ENCODE results near the gene PELI2.

DNA sequence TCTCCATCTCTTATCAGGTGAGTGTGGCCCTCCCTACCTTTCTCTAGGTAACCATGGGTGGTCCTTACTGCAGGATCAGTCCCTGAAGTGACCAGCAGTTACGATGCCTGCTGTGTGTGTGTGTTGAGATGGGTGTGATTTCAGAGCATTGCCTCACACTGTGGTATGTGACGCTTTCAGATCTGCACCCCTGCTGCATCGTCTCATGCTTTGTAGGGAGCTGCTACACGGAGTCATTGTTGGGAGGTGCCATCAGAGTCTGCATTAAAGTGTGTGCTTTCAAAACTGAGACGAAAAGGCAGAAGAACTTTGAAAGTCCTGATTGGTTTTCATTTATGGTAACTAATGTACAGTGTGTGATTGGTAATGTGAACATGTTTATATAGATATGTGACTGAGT, 150.5 kb downstream of the PELI2 start:
- TF ChIP-seq, protein P1, sequence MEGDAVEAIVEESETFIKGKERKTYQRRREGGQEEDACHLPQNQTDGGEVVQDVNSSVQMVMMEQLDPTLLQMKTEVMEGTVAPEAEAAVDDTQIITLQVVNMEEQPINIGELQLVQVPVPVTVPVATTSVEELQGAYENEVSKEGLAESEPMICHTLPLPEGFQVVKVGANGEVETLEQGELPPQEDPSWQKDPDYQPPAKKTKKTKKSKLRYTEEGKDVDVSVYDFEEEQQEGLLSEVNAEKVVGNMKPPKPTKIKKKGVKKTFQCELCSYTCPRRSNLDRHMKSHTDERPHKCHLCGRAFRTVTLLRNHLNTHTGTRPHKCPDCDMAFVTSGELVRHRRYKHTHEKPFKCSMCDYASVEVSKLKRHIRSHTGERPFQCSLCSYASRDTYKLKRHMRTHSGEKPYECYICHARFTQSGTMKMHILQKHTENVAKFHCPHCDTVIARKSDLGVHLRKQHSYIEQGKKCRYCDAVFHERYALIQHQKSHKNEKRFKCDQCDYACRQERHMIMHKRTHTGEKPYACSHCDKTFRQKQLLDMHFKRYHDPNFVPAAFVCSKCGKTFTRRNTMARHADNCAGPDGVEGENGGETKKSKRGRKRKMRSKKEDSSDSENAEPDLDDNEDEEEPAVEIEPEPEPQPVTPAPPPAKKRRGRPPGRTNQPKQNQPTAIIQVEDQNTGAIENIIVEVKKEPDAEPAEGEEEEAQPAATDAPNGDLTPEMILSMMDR (IDR thresholded peaks at IDR 0.05): no peak
- TF ChIP-seq, protein P2, sequence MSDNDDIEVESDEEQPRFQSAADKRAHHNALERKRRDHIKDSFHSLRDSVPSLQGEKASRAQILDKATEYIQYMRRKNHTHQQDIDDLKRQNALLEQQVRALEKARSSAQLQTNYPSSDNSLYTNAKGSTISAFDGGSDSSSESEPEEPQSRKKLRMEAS (CRISPR knock-in tag; IDR thresholded peaks at IDR 0.05): no peak
- TF ChIP-seq NR3C1 (CRISPR knock-in tag; conservative IDR thresholded peaks at IDR 0.05; ENCODE audit: low read depth): no peak
- no peak for TF ChIP-seq JUN (CRISPR knock-in tag; IDR thresholded peaks at IDR 0.05)
- TF ChIP-seq FOXK1 (CRISPR knock-in tag; IDR thresholded peaks at IDR 0.05): no peak
- no peak for TF ChIP-seq SMAD3 (CRISPR knock-in tag; IDR thresholded peaks at IDR 0.05; ENCODE audit: borderline replicate concordance)
- TF ChIP-seq, protein P3, sequence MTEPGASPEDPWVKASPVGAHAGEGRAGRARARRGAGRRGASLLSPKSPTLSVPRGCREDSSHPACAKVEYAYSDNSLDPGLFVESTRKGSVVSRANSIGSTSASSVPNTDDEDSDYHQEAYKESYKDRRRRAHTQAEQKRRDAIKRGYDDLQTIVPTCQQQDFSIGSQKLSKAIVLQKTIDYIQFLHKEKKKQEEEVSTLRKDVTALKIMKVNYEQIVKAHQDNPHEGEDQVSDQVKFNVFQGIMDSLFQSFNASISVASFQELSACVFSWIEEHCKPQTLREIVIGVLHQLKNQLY (CRISPR knock-in tag; IDR thresholded peaks at IDR 0.05): no peak
- no peak for TF ChIP-seq CBFB (CRISPR knock-in tag; IDR thresholded peaks at IDR 0.05; ENCODE audit: low read depth)
- TF ChIP-seq, protein P4, sequence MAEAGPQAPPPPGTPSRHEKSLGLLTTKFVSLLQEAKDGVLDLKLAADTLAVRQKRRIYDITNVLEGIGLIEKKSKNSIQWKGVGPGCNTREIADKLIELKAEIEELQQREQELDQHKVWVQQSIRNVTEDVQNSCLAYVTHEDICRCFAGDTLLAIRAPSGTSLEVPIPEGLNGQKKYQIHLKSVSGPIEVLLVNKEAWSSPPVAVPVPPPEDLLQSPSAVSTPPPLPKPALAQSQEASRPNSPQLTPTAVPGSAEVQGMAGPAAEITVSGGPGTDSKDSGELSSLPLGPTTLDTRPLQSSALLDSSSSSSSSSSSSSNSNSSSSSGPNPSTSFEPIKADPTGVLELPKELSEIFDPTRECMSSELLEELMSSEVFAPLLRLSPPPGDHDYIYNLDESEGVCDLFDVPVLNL (CRISPR knock-in tag; IDR thresholded peaks at IDR 0.05; ENCODE audit: borderline replicate concordance, low read depth): no peak
- no peak for TF ChIP-seq CREM (CRISPR knock-in tag; IDR thresholded peaks at IDR 0.05)
- TF ChIP-seq TEAD4 (CRISPR knock-in tag; IDR thresholded peaks at IDR 0.05): no peak
- TF ChIP-seq CREB1 (CRISPR knock-in tag; IDR thresholded peaks at IDR 0.05): no peak
- no peak for TF ChIP-seq ATF1 (CRISPR knock-in tag; IDR thresholded peaks at IDR 0.05)
- TF ChIP-seq, protein P5, sequence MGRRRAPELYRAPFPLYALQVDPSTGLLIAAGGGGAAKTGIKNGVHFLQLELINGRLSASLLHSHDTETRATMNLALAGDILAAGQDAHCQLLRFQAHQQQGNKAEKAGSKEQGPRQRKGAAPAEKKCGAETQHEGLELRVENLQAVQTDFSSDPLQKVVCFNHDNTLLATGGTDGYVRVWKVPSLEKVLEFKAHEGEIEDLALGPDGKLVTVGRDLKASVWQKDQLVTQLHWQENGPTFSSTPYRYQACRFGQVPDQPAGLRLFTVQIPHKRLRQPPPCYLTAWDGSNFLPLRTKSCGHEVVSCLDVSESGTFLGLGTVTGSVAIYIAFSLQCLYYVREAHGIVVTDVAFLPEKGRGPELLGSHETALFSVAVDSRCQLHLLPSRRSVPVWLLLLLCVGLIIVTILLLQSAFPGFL (CRISPR knock-in tag; IDR thresholded peaks at IDR 0.05; ENCODE audit: borderline replicate concordance): no peak

Measured in WTC11 (cell line).